Keratinocyte (primary cell): ENCODE results near the gene NEU4. TPM values are rescaled to one million over a fixed set of nuclear protein-coding genes. Genes with fewer than 3 reads are reported as not detected.

Experiments used
- DNase-seq: peaks from one replicate; pipeline ENCODE4 v3.0.0-alpha.2; 2011; ENCODE audit warnings: low read depth, missing footprints, low spot score
- FAIRE-seq: peaks from 2 replicates; lab custom pipeline; 2011; peaks lifted over from hg19 to GRCh38; lab: Jason Lieb, UNC
- H2AFZ ChIP-seq: 2 replicates; pipeline ENCODE4 v1.6.0; 2012; ENCODE audit warnings: low read length, control low read depth, inconsistent platforms; ENCODE audit not compliant: control insufficient read depth
- H3K27ac ChIP-seq: 2 replicates; pipeline ENCODE4 v1.5.1; 2011; ENCODE audit warnings: low read length; ENCODE audit not compliant: control insufficient read depth, insufficient read depth
- H3K27me3 ChIP-seq: 3 replicates; pipeline ENCODE4 v1.6.0; 2011; ENCODE audit warnings: low read length; ENCODE audit not compliant: control insufficient read depth, insufficient read depth; ENCODE audit errors: extremely low read depth
- H3K36me3 ChIP-seq, 2 experiments: 2 replicates in 1 of 2; 3 replicates in 1 of 2; pipeline ENCODE4 v1.5.1; 2011; ENCODE audit warnings: low read length in 2 of 2, mild to moderate bottlenecking in 1 of 2; ENCODE audit not compliant: control insufficient read depth in 2 of 2, insufficient read depth in 2 of 2; ENCODE audit errors: extremely low read depth in 1 of 2
- H3K4me1 ChIP-seq: 3 replicates; pipeline ENCODE4 v1.5.1; 2011; ENCODE audit warnings: low read length; ENCODE audit not compliant: control insufficient read depth, insufficient read depth; ENCODE audit errors: extremely low read depth
- H3K4me2 ChIP-seq: 3 replicates; pipeline ENCODE4 v1.6.0; 2011; ENCODE audit warnings: low read depth, low read length; ENCODE audit not compliant: control insufficient read depth, insufficient read depth; ENCODE audit errors: extremely low read depth
- H3K4me3 ChIP-seq, 3 experiments: fragments of 200-600 bp in 1 of 3; sonication (generic) in 1 of 3; 2 replicates in 2 of 3; 3 replicates in 1 of 3; pipeline ENCODE4 v1.5.1; 2011 to 2016; ENCODE audit warnings: low read length in 3 of 3, mild to moderate bottlenecking in 3 of 3, control low read depth in 2 of 3, inconsistent platforms in 1 of 3, low read depth in 1 of 3, mixed read lengths in 1 of 3, mixed run types in 1 of 3, moderate library complexity in 1 of 3; ENCODE audit not compliant: control insufficient read depth in 2 of 3, insufficient read depth in 2 of 3; ENCODE audit errors: extremely low read depth in 1 of 3
- H3K79me2 ChIP-seq: 2 replicates; pipeline ENCODE4 v1.6.0; 2012; ENCODE audit warnings: low read length; ENCODE audit not compliant: control insufficient read depth, insufficient read depth
- H3K9ac ChIP-seq: 3 replicates; pipeline ENCODE4 v1.6.0; 2011; ENCODE audit warnings: low read length; ENCODE audit not compliant: control insufficient read depth, insufficient read depth; ENCODE audit errors: extremely low read depth
- H3K9me1 ChIP-seq: 3 replicates; pipeline ENCODE4 v1.6.0; 2011; ENCODE audit warnings: low read length; ENCODE audit not compliant: control insufficient read depth, insufficient read depth; ENCODE audit errors: extremely low read depth
- H3K9me3 ChIP-seq: 2 replicates; pipeline ENCODE4 v1.5.1; 2012; ENCODE audit warnings: low read depth, low read length; ENCODE audit not compliant: control insufficient read depth
- H4K20me1 ChIP-seq: 3 replicates; pipeline ENCODE4 v1.6.0; 2011; ENCODE audit warnings: low read length; ENCODE audit not compliant: control insufficient read depth, insufficient read depth; ENCODE audit errors: extremely low read depth
- EZH2 ChIP-seq: IDR thresholded peaks from one replicate; pipeline ENCODE4 v1.6.1; 2012; ENCODE audit warnings: inconsistent platforms, mild to moderate bottlenecking, low read length, moderate library complexity
- dilution Hi-C: fragments of 300-500 bp; cut with MboI; formaldehyde crosslinking; loops from one replicate; pipeline ENCODE4 v1.7.0; 2020; ENCODE audit warnings: low sequenced_read_pairs; ENCODE audit not compliant: extremely low pct_ligation_motif_present
- polyA plus RNA-seq, 5 experiments: library from polyadenylated mRNA; depleted of rRNA in 3 of 5; stranded (reverse) in 3 of 5; stranded (forward) in 1 of 5; unstranded in 1 of 5; fragments of >200 nt; gene quantifications; 1 replicate in 1 of 5; 2 replicates in 3 of 5; 3 replicates in 1 of 5; pipeline versions ENCODE4 v1.2.1 to v1.2.3, GENCODE V29; 2011 to 2012; ENCODE audit warnings: missing spikeins in 2 of 5, low read depth in 1 of 5, low replicate concordance in 1 of 5
- TF ChIP-seq, protein P1 (sequence below), 3 experiments: IDR thresholded peaks in 1 of 3; conservative IDR thresholded peaks in 1 of 3; optimal IDR thresholded peaks in 1 of 3; 2 replicates in 2 of 3; 3 replicates in 1 of 3; pipeline versions ENCODE3 to v1.5.1; 2011; ENCODE audit warnings: low read length in 3 of 3, mild to moderate bottlenecking in 3 of 3, moderate library complexity in 2 of 3, control low read depth in 1 of 3, inconsistent platforms in 1 of 3; ENCODE audit not compliant: insufficient read depth in 2 of 3; ENCODE audit errors: extremely low read depth in 1 of 3

NEU4 gene
- polyA plus RNA-seq, 1 donor (not counting 4 experiments of a cell fraction or from before 2014, with no cell fraction given) = not detected

GRCh38 chr2:241769819-241770184, 39.2 kb upstream of the NEU4 start:
- TF ChIP-seq EZH2 = no peak
- TF ChIP-seq, protein P1, sequence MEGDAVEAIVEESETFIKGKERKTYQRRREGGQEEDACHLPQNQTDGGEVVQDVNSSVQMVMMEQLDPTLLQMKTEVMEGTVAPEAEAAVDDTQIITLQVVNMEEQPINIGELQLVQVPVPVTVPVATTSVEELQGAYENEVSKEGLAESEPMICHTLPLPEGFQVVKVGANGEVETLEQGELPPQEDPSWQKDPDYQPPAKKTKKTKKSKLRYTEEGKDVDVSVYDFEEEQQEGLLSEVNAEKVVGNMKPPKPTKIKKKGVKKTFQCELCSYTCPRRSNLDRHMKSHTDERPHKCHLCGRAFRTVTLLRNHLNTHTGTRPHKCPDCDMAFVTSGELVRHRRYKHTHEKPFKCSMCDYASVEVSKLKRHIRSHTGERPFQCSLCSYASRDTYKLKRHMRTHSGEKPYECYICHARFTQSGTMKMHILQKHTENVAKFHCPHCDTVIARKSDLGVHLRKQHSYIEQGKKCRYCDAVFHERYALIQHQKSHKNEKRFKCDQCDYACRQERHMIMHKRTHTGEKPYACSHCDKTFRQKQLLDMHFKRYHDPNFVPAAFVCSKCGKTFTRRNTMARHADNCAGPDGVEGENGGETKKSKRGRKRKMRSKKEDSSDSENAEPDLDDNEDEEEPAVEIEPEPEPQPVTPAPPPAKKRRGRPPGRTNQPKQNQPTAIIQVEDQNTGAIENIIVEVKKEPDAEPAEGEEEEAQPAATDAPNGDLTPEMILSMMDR (optimal IDR thresholded peaks at IDR 0.05 in 1 of 3, IDR thresholded peaks at IDR 0.05 in 1 of 3, conservative IDR thresholded peaks at IDR 0.05 in 1 of 3; ENCODE audit: extremely low read depth in 1 of 3, insufficient read depth in 2 of 3, low read length in 3 of 3) = no peak
- H3K36me3 ChIP-seq = no peaks in the 10 kb centered on the region
- no peak overlapping the region for H3K27ac ChIP-seq
- H3K9me3 ChIP-seq = no peaks in the 10 kb centered on the region
- no peak overlapping the region for H2AFZ ChIP-seq
- no peak overlapping the region for H3K4me3 ChIP-seq
- no peak overlapping the region for H3K9ac ChIP-seq
- no peaks in the 10 kb centered on the region for H4K20me1 ChIP-seq
- dilution Hi-C loops = no loop called here
- no peaks in the 10 kb centered on the region for H3K9me1 ChIP-seq
- no peaks in the 10 kb centered on the region for H3K79me2 ChIP-seq
- H3K4me2 ChIP-seq = no peak overlapping the region
- DNase-seq (no peak), FAIRE-seq (no peak)
- H3K27me3 ChIP-seq = peaks cover 25% of the 10 kb centered on the region
- H3K4me1 ChIP-seq = peaks cover 3% of the 10 kb centered on the region

DNA sequence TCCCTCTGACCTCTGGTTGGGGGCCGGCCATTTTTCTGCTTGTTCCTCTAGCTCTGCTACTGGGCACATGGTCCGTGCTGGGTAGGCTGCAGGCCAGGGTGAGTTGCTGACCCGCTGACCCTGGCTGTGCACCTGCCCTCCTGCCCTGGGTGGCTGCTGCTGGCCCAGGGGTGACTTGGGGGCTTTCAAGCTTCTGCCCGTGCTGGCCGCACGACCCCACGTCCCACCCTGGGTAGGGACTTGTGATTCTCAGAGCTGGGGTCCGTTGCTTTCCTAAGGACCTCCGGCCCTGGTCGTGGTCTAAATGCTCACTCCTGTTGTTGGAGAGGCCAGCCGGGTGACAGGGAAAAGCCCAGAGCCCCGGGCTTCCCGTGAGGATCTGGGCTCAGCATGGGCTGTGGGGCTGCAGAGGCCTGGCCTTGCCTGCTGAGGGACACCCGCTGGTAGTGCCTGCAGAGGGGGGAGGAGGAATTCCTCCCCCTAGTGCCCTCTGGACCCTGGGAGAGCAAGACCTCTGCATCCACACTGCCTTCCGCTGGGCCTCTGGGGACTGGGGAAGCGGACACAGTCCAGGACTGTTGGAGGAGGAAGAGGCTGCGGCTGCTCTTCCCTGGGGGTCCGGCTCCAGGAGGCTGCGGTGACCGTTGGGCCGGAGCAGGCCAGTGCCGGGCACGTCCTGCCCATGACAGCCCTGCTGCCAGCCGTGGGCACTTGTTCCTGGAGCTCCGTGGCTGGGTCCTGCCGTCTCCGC, 38.6 kb upstream of the NEU4 start:
- H3K9me1 ChIP-seq = no peaks in the 10 kb centered on the region
- H4K20me1 ChIP-seq = no peaks in the 10 kb centered on the region
- FAIRE-seq = no peak
- no peaks in the 10 kb centered on the region for H3K9me3 ChIP-seq
- no peak overlapping the region for H2AFZ ChIP-seq
- H3K27ac ChIP-seq = no peak overlapping the region
- H3K4me1 ChIP-seq = peaks cover 8% of the 10 kb centered on the region
- DNase-seq = no peak
- no peak overlapping the region for H3K4me2 ChIP-seq
- dilution Hi-C loops = no loop called here
- H3K36me3 ChIP-seq = no peaks in the 10 kb centered on the region
- H3K4me3 ChIP-seq = no peak overlapping the region
- no peaks in the 10 kb centered on the region for H3K79me2 ChIP-seq
- TF ChIP-seq EZH2 = no peak
- TF ChIP-seq, protein P1 (optimal IDR thresholded peaks at IDR 0.05 in 1 of 3, IDR thresholded peaks at IDR 0.05 in 1 of 3, conservative IDR thresholded peaks at IDR 0.05 in 1 of 3; ENCODE audit: extremely low read depth in 1 of 3, insufficient read depth in 2 of 3, low read length in 3 of 3) = no peak
- peaks cover 30% of the 10 kb centered on the region for H3K27me3 ChIP-seq
- no peak overlapping the region for H3K9ac ChIP-seq
